Activated CD4-positive, alpha-beta T cell treated with anti-CD3 and anti-CD28 coated beads, Interleukin-2, amount 50 U/mL, for 1 hour (primary cell): Measurements from ENCODE around the gene CRYBB3.
A peak's percentile ranks its signal among the peaks of the same experiment; 100 is the strongest.
"Not testable (repeated sequence)": the region's sequence is repeated elsewhere in the genome, so short reads cannot be mapped to it uniquely, and the experiment has no call there.

Experiments
- DNase-seq: peaks from one replicate; pipeline ENCODE4 v3.0.0-alpha.2; 2020

The CRYBB3 gene

DNA sequence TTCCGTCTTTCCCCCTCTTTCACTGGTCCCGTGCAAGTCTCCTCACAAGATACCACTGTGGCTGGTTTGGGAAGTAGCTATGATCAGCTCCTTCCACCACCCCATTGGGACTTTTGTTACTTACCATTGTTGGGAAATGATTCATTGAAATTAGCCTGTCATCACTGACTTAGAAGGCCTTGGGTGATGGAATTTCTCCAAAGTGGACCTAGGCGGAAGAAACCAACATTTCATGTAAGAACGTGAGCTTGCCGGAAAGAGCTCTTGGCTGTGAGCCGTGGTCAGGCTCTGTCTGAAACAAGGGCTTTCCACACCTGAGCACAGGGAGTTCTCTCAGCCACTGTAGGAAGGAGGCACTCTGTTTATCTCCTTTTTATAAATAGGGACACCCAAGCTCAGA lies 23.5 kb upstream of the CRYBB3 start:
- DNase-seq, result no peak

GRCh38 chr22:25176799-25177198 lies 22.9 kb upstream of the CRYBB3 start:
- no peak for DNase-seq

GRCh38 chr22:25177226-25177625 lies 22.4 kb upstream of the CRYBB3 start:
- DNase-seq, result no peak

GRCh38 chr22:25177895-25178294 lies 21.8 kb upstream of the CRYBB3 start:
- no peak for DNase-seq

DNA sequence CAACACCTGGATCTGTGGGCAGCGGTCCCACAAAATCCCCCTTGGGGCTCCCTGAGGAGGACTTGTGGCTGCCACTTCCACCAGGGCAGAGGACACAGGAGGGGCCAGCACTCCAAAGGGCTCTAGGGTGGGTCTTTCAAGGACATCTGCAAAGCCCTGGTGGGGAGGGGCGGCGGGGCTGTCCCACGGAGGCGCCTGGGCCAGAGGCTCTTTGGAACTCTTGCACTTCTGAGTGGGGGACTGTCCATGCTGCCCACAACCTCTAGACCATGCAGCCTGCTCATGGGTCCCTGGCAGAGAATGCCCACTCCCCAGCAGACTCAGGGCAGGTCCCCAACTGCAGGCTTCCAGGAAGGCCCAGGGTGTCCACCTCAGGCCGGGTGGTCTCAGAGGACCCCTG lies 21.3 kb upstream of the CRYBB3 start:
- DNase-seq, result not testable (repeated sequence)

GRCh38 chr22:25178869-25179631 lies 20.6 kb upstream of the CRYBB3 start:
- DNase-seq, result not testable (repeated sequence)

DNA sequence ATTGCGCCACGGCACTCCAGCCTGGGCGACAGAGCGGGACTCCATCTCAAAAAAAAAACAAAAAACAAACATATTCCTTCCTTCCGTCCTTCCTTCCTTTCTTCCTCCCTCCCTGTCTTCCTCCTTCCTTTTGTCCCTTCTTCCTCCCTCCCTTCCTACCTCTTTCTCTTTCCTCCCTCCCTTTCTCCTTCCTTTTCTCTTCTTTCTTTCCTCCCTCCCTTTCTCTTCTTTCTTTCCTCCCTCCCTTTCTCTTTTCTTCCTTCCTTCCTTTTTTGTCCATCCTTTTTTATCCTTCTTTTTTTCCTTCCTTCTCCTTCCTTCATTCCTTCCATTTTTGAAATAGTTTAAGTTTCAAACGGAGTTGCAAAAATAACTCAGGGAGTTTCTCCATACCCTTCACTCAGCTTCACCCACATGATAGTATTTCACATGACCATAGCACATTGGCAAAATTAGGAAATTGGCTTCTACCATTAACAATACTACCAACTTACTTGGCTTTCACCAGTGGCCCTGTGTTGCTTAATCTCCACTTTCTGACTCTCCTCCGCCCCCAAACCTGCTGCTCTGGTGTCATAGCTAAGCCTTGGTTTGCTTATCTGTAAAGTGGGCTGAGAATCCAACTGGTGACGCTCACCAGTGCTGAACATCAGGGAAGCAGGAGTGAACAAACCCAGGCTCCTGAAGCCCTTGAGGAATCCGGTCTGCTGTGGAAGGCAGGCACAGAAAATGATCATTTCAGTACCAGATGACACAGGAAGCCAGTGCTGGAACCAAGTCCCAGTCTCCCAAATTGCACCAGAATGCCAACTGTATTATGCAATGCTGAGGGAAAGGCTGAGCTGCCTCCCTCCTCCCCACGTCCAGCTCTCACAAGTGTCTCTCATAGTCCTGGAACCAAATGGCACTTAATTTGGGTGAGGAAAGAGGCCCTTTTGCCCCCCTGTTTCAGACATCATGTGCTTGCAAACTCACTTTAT lies 17.2 kb upstream of the CRYBB3 start:
- DNase-seq, result no peak

DNA sequence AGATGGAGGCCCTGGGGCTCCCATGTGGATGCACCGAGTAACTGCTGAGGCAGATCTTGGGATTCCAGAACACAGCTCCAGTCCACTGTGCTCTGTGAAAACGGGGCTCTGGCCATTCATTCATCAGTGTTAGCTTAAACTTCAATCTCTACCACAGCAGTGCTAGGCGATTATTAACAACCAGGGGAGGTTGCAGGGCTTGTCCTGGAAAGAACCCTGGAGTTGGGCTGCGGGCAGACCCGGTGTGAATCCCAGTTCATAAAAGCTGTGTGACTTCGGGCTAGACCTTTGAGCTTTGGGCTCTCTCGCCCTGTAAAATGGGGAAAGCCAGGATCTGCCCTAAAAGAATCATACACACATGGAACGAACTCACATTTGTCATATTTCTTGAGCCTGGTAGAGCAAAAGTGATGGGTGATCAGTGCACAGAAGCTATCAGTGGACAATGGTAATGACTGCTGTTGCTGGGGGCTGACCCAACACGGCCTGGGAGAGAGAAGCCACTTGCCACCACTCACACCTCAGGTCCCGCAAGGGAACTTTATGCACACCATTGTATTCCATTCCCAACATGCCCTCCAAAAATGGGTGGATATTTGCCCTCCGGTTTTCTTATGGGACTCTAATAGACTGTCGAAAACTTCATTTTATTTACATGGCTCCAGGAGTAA lies 15.6 kb upstream of the CRYBB3 start:
- DNase-seq, result no peak

DNA sequence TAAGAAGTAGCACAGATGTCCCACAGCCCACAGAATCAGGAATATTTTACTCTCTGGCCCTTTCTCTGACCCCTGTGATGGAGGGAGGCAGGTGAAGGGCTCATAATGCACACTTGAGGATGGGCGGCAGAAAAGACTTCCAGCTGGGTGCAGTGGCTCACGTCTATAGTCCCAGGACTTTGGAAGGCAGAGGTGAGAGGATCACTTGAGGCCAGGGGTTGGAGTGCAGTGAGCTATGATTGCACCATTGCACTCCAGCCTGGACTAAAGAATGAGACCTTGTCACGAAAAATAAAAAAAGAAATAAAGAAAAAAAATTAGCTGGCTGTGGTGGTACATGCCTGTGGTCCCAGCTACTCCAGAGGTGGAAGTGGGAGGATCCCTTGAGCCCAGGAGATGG lies 13.5 kb upstream of the CRYBB3 start:
- DNase-seq, result no peak

GRCh38 chr22:25187469-25187868 lies 12.2 kb upstream of the CRYBB3 start:
- no peak for DNase-seq

DNA sequence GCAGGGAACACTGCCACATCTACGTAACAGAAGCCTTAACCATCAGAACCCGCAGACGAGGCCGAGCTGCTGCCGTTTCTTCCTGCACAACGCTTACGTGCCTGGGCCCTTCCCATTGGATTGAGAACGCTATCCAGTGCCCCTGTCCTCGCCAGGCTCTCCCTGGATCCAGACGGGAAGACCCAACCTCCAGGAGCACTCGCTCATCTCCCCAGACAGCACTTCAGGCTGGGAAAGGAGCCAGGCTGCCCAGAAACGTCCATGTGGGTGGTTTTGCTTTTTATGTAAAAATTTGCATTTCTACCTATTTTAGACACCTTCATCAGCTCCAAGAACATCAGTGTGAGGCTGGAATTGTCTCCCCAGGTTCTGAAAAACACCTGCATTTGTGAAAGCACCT lies 7.3 kb upstream of the CRYBB3 start:
- no peak for DNase-seq

- DNase-seq, result no peak
Measured at GRCh38 chr22:25193130-25193529, 6.5 kb upstream of the CRYBB3 start.

DNA sequence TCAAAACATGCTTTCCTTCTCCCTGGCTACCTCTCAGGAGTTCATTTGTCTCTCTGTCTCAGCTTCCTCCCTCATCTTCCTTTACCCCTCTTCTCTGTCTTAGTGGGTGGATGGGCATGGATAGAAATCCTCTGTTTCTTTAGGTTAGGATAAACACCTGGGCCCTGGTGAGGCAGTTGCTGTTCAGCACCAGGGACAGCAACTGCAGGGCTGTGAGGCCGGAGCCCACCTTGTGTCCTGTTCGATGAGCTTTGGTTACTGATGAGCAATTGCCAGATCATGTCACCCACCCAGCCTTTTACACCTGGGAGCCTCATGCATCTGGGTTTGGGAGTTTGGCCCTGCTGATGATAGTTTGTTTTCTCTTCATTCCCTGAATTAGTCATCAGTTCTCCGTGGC lies 6.1 kb upstream of the CRYBB3 start:
- DNase-seq, result no peak

GRCh38 chr22:25196326-25196725 lies 3.3 kb upstream of the CRYBB3 start:
- no peak for DNase-seq

- DNase-seq, result no peak
Measured at GRCh38 chr22:25197340-25197739, 2.3 kb upstream of the CRYBB3 start.

- DNase-seq, result no peak
Measured at GRCh38 chr22:25200967-25201366, 1.3 kb downstream of the CRYBB3 start.

- DNase-seq, result no peak
Measured at GRCh38 chr22:25201557-25202273, 2.1 kb downstream of the CRYBB3 start.

DNA sequence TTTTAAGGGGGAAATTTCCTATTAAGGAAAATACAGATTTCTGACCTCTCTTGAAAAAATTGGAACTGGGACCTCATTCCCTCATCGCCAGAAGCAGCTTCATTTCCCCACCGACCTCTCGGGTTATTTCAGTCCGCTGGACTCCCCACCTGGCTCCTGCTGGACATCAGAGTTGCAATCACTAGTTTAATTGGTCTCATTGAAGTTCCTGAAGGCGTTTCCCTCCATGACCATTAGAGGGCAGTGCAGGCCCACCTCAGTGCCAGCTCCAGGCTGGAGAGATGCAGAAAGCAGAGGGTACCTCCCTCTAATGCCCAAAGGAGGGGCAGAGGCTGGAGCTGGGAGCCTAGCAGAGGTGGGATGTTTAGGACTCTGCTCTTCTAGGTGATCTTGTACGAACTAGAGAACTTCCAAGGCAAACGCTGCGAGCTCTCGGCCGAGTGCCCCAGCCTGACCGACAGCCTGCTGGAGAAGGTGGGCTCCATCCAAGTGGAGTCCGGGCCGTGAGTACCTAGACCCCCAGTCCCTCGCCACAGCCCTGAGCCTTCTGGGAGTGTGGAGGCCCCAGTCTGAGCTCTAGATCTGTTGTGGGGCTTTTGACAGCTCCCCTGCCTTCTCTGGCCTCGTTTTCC lies 2.7 kb downstream of the CRYBB3 start:
- peak; percentile 49 for DNase-seq

DNA sequence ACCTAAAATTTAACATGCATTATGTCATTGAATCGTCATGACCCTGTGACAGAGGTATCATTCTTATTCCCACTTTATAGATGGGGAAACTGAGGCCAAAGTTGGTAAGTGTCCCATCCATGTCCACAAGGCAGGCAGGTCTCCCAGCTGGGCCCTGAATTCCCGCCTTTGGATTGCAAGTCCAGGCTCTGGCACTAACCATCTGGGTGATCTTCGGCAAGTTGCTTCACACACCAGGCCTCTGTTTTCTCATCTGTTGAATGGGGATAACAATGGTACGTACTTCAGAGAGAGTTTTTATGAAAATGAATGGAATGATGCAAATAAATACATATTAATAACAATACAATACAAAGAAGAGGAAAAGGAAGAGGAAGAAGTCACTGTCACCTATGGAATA lies 3.4 kb downstream of the CRYBB3 start:
- DNase-seq, result no peak

- not testable (repeated sequence) for DNase-seq
Measured at GRCh38 chr22:25204547-25204946, 4.9 kb downstream of the CRYBB3 start.

- no peak for DNase-seq
Measured at GRCh38 chr22:25205847-25206246, 6.2 kb downstream of the CRYBB3 start.

DNA sequence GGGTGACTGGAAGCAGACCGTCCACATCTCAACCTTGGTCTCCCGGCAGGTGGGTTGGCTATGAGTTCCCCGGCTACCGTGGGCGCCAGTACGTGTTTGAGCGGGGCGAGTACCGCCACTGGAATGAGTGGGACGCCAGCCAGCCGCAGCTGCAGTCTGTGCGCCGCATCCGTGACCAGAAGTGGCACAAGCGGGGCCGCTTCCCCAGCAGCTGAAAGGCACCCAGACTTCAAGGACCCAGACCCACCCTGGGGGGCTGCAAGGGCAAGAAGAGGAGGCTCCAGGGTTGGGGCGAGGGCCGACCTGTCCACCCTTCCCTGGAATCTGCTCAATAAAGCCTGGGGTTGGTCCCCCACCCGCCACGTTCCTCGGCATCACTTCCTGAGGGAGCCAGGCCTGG lies 7.3 kb downstream of the CRYBB3 start:
- DNase-seq, result no peak
